ENCODE measurements around the gene PNPO. TPM values are rescaled to one million over a fixed set of nuclear protein-coding genes. Genes with fewer than 3 reads are reported as not detected.
"Not testable (repeated sequence)": the region's sequence is repeated elsewhere in the genome, so short reads cannot be mapped to it uniquely, and the experiment has no call there.

PNPO gene
- total RNA-seq, 2 donors from 2014 or later = 18.1 to 70.5 TPM

- intact Hi-C loops (cut with DNase I) = no loop called here
- TF ChIP-seq CTCF (IDR thresholded peaks at IDR 0.05) = no peak
- Histone ChIP-seq H3K9ac (ENCODE audit: low read depth in 2 of 2, low read length in 2 of 2) (no peak overlapping the region), H3K9me3 (no peaks in the 10 kb centered on the region), H3K27me3 (no peaks in the 10 kb centered on the region), H3K36me3 (peaks cover 5% of the 10 kb centered on the region), H3K4me1 (no peaks in the 10 kb centered on the region), H3K4me3 (no peak overlapping the region), H3K27ac (no peak overlapping the region)
- DNase-seq = no peak
These were observed 46.0 kb downstream of the PNPO start for GRCh38 chr17:47987240-47987835.

- H3K4me1 ChIP-seq; intact Hi-C loops (cut with DNase I); H3K4me3 ChIP-seq; H3K9ac ChIP-seq (ENCODE audit: low read depth in 2 of 2, low read length in 2 of 2); H3K9me3 ChIP-seq; H3K36me3 ChIP-seq; H3K27ac ChIP-seq; DNase-seq; H3K27me3 ChIP-seq: not testable (repeated sequence)
These were observed 47.1 kb downstream of the PNPO start for GRCh38 chr17:47988445-47988844.

- no peak overlapping the region for H3K9ac ChIP-seq (ENCODE audit: low read depth in 2 of 2, low read length in 2 of 2)
- no peak overlapping the region for H3K4me3 ChIP-seq
- intact Hi-C loops (cut with DNase I) = no loop called here
- H3K27me3 ChIP-seq = no peaks in the 10 kb centered on the region
- TF ChIP-seq CTCF (IDR thresholded peaks at IDR 0.05) = no peak
- no peaks in the 10 kb centered on the region for H3K4me1 ChIP-seq
- H3K9me3 ChIP-seq = no peaks in the 10 kb centered on the region
- H3K27ac ChIP-seq = no peak overlapping the region
- no peaks in the 10 kb centered on the region for H3K36me3 ChIP-seq
- DNase-seq = no peak
These were observed 47.8 kb downstream of the PNPO start for GRCh38 chr17:47989159-47989558.

- intact Hi-C loops (cut with DNase I) = no loop called here
- Histone ChIP-seq H3K9ac (ENCODE audit: low read depth in 2 of 2, low read length in 2 of 2) (no peak overlapping the region), H3K27ac (no peak overlapping the region), H3K36me3 (no peaks in the 10 kb centered on the region), H3K27me3 (no peaks in the 10 kb centered on the region), H3K9me3 (no peaks in the 10 kb centered on the region), H3K4me1 (no peaks in the 10 kb centered on the region), H3K4me3 (no peak overlapping the region)
- no peak for DNase-seq
- TF ChIP-seq CTCF (IDR thresholded peaks at IDR 0.05) = no peak
These were observed 48.3 kb downstream of the PNPO start for GRCh38 chr17:47989700-47990099.

- no peak for DNase-seq
- intact Hi-C loops (cut with DNase I) = no loop called here
These were observed 49.8 kb downstream of the PNPO start for GRCh38 chr17:47990962-47991731.

More at GRCh38 chr17:47990962-47991731, 49.8 kb downstream of the PNPO start:
- no peaks in the 10 kb centered on the region for H3K36me3 ChIP-seq
- no peak for TF ChIP-seq CTCF (IDR thresholded peaks at IDR 0.05)
- H3K9ac ChIP-seq (ENCODE audit: low read depth in 2 of 2, low read length in 2 of 2) = no peak overlapping the region
- no peaks in the 10 kb centered on the region for H3K27me3 ChIP-seq
- H3K9me3 ChIP-seq = no peaks in the 10 kb centered on the region
- no peak overlapping the region for H3K4me3 ChIP-seq
- H3K27ac ChIP-seq = no peak overlapping the region
- H3K4me1 ChIP-seq = no peaks in the 10 kb centered on the region

Measured in colonic mucosa (tissue), 4 donors.